RPMI7951 (cell line): Measurements from ENCODE around the gene HYDIN. TPM values are rescaled to one million over a fixed set of nuclear protein-coding genes. Genes with fewer than 3 reads are reported as not detected.
A peak's percentile ranks its signal among the peaks of the same experiment; 100 is the strongest.

Experiments used
- DNase-seq: peaks from one replicate; pipeline ENCODE4 v3.0.0-alpha.2; 2012; ENCODE audit warnings: low read depth
- total RNA-seq: library from RNA; depleted of rRNA; stranded (reverse); fragments of >200 nt; shearing (Covaris generic); gene quantifications from 2 replicates; pipeline ENCODE4 v1.2.3, GENCODE V29; 2014

The HYDIN gene
- total RNA-seq, 1 experiment from 2014 or later = under 0.01 TPM

DNA sequence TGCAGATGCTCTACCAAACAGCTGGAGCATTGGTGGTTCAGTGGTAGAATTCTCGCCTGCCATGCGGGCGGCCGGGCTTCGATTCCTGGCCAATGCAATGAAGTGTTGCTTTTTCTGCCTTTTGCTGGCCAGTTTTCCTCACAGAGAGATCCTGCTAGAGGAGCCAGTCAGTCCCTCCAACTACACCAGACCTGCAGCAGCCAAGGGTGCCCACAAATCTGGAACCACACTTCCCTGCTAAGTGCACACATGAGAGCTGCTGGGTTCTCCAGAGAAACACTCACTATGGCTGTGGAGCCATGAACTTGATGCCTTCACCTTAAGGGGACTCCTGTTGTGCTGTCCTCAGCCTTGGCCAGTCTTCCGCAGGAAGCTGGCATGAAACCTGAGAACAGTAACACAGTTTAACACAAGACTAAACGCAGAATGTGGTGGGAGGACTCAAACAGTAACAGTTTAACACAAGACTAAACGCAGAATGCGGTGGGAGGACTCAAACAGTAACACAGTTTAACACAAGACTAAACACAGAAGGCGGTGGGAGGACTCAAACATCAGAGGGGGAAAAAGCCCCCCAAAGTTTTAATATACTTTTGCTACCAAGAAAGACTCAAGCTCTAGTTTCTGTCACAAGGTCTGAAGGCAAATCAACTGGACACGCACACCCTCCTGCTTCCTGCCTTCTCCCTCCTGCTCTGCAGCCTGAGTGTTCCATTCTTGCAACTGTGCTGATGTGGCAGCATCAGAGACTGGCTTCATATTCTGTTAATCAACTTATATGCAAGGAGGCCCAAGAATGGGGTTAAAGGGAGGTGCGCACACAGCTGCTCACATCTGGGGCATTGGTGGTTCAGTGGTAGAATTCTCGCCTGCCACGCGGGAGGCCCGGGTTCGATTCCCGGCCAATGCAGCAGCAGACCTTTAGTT lies 441.6 kb downstream of the HYDIN start:
- DNase-seq = no peak

GRCh38 chr16:70786020-70786755 lies 444.3 kb downstream of the HYDIN start:
- DNase-seq = no peak

DNA sequence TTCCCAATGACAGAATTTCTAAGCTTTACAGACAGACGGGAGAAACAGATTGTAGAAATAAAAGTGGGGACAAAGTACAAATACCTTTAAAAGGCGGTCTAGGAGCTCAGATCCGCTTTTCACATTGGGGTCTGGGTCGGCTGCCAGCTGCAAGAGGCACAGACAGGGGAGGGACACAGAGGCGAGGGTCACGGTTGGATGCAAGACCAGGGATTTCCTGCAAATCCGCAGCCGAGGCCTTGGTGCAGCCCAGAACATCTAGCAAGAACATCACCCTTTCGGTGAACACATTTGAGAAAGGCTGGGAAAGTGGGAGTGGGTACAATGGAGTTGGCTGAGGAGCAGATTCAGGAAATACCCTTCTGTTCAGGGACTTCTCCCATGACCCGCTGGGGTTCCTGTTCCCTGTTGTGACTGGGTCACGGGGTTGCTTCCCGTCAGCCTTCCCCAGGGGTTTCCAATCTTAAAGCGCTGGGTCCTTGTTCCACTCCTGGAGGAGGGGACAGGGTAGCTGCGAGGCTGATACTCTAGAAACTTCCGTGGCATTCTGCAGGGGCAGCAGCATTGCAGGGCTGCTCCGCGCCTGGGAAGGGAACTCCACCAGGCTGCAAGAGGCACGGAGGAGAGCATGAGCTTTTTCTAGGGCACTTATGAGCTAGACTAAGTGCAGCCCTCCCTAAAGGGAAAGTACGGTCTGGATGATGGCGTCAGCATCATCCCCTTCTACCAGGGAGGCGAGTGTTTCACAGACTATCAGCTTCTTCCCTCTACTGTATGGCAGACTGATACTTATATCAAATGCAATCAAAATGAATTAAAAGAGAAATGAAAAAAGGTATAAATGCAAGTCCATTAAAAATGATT lies 445.6 kb downstream of the HYDIN start:
- no peak for DNase-seq

GRCh38 chr16:70782237-70782636 lies 448.3 kb downstream of the HYDIN start:
- no peak for DNase-seq

DNA sequence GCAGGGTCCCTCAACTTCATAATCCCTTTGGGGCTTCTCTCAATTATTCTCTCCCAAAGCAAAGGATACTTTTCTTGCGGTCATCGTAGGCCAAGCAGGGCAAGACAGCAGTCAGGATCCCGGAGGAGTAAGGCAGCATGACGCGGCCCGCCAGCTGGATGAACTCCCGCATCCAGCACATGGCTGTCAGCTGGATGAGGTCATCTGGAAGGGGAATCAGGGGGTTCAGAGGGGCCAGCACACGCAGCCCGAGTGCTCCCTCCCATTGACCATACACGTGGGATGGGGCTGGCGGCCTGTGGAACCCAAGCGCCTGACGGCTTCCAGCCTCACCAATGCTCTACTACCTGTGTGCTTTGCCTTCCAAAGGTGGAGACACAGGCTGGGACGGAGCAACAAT lies 448.7 kb downstream of the HYDIN start:
- DNase-seq = no peak

DNA sequence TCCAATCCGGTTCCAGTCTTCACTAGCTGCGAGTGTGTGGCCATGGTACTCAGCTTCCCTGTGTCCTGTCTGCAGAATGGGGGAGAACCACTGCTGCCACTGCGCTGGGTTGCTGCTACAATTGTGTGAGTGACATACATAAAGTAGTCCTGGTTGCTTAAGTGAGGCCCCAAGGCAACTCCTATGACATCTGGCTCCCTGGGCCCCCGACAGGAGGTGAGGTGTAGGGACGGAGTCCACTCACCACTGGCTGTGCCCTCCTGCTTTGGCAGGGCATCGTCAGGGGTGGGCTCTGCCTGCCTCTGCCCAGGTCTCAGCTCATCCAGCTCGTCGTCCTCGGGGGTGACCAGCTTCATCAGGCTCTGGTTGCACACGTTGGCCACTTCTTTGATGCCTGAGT lies 450.0 kb downstream of the HYDIN start:
- no peak for DNase-seq

- no peak for DNase-seq
Measured at GRCh38 chr16:70779361-70779760, 451.2 kb downstream of the HYDIN start.

- DNase-seq = peak; percentile 73
Measured at GRCh38 chr16:70778901-70779309, 451.6 kb downstream of the HYDIN start.

DNA sequence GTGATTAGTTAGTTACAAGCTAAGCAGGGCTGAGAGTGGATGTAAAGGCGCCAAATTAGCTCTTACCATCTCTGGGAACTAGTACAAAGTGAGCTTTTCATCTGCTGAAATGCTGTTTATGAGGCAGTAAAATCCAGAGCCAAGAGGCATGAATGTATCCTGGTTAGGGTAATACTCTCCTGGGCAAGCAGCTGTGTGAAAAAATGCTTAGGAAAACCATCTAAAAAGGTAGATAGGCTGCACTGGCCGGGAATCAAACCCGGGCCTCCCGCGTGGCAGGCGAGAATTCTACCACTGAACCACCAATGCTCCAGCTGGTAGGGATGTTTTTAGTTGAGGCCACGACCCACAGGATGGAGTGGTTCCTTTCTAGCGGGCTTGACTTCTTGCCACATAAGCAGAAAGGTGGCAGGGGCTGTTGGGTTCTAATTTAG lies 452.5 kb downstream of the HYDIN start:
- no peak for DNase-seq

DNA sequence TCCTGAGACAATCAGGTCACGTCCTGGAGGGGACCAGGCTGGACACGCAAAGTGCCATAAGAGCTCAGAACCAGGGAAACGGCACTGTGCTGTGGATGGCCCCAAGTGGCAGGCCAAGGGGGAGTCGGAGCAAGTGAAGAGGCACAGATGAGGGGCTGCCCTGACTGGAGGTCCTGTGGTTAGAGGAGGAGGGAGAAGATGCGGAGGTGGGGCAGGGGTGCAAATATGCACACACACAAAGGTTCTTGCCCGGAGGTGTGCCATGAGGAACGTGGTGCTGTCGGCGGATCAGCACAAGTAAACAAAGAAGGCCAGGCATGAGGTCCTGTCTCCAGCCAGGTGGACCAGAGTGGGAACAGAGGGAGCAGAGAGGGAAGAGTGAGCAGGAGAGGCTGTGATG lies 453.0 kb downstream of the HYDIN start:
- DNase-seq = no peak

- no peak for DNase-seq
Measured at GRCh38 chr16:70775399-70775798, 455.1 kb downstream of the HYDIN start.

- DNase-seq = no peak
Measured at GRCh38 chr16:70774261-70774660, 456.3 kb downstream of the HYDIN start.

GRCh38 chr16:70772493-70772892 lies 458.0 kb downstream of the HYDIN start:
- peak; percentile 28 for DNase-seq

DNA sequence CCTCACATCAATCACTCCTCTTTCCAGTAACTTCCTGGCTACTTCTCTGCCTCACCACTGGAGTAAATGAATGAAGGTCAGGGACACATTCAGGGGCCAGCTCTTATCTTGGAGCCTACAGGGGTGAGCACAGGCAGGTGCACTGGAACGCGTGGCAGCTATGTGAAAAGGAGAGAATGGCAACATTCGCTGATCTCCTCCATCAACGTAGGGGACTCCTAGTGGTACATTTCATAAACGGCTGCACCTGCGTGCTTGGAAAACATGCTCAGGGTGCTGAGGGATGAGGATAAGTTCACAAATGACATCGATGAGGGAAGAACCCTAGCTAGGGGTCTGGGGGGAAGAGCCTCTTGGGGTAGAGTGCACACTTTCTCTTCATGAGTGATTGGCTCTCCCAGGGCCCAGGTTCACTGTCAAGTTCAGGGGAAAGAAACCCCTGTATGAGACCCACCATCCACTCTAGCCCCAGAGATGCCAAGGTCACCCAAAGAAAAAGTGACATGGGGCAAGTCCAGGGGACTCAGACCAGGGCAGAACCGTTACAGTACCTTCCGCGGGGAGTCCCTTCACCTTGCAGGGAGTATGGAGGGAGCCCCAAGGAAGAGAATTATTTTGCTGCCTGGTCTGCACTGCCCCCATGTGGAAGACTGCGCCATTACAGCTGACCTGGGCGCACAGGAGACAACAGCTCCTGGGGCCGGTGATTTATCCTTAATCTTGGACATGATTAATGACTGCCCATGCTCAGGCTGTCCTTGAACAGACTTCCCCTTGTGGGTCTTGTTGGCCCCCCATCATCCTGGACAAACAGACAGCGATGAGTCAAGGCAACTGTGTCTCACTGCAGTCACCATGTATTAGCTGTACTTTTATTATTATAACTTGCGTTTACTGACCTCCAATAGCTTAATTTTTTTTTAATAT lies 459.6 kb downstream of the HYDIN start:
- peak; percentile 46 for DNase-seq

DNA sequence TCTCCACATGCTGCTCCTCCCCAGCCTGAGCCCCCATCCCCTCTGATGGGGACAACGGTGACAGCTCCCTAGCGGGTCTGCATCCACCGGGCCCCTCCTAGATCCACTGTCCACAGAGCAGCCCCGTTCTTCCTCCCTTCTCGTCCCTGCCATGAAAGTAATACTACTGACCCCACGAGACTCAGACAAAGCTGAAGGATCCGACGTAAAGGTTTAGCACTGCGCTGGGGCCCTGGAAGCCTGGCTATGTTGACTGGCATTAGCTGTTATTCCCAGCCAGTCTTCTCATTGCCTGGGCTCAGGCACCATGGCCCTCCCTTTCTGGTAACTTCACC lies 460.3 kb downstream of the HYDIN start:
- no peak for DNase-seq

GRCh38 chr16:70769761-70770160 lies 460.8 kb downstream of the HYDIN start:
- DNase-seq = no peak

DNA sequence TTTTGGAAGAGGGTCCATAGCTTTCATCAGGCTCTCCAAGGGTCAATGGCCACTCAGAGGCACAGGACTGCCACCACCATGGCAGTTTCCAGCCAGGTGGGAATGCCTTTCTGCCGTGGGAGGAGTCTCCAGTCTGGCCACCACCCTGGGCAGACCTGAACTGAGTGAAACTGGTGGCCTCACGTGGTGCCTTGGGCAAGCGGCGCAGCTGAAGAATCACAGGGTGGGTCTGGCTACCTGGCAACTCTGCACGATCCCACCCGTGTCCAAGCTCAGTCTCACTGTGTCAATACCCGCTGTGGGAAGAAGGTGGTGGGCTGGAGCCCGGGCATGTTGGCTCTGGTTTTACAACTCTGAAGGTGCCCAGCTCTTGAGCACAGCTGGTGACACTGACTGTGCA lies 461.4 kb downstream of the HYDIN start:
- DNase-seq = no peak

GRCh38 chr16:70768203-70768580 lies 462.3 kb downstream of the HYDIN start:
- DNase-seq = no peak

DNA sequence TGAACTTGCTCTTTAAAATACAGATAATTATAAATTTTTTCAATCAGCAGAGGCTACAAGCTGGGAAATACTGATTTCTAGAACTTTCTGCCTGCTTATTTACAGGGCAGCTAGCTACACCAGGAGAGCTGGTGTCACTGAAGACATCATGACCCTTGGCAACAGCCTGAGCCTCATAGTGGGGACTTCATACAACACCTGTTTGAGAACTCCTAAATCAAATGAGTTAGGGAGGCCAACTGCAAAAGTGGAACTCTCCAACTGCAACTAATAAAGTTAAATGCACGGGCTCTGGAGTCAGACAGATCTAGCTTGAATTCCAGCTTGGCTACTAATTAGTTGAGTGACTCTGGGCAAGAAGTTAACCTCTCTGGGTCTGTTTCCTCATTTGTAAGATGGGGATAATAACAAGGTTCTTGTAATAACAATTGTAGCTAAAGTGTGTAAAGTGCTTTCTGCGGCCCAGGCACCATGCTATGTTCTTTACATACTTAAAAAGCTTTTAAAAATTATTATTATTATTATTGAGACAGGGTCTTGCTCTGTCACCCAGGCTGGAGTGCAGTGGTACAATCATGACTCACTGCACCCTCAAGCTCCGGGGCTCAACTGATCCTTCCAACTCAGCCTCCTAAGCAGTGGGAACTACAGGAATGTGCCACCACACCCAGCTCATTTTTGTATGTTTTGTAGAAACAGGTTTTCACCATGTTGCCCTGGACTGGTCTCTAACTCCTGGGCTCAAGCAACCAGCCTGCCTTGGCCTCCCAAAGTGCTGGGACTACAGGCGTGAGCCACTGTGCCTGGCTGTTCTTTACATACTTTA lies 462.9 kb downstream of the HYDIN start:
- DNase-seq = peak; percentile 66

DNA sequence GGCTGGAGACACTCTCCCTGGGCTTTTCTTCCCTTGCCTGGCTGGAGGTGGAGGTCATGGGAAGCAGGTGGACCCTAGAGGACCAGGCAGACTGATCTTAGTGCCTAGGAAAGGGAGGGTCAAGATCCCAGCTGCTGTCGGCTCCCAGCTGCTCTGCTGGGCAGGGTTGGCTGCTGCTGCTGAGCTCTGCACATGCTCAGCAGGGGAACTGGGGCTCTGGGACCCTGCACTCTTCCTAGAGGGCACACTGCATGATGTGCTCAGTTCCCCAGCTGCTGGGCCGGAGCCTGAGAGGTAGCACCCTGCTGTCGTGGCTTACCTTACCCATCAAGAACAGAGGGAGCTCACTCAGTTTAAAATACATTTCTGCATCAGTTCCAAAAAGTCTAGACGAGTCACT lies 463.9 kb downstream of the HYDIN start:
- DNase-seq = no peak
